ENCODE results near the gene SCOC. TPM values are rescaled to one million over a fixed set of nuclear protein-coding genes. Genes with fewer than 3 reads are reported as not detected.

SCOC gene
- total RNA-seq, 2 experiments from 2014 or later: 45.7 to 46.2 TPM

DNA sequence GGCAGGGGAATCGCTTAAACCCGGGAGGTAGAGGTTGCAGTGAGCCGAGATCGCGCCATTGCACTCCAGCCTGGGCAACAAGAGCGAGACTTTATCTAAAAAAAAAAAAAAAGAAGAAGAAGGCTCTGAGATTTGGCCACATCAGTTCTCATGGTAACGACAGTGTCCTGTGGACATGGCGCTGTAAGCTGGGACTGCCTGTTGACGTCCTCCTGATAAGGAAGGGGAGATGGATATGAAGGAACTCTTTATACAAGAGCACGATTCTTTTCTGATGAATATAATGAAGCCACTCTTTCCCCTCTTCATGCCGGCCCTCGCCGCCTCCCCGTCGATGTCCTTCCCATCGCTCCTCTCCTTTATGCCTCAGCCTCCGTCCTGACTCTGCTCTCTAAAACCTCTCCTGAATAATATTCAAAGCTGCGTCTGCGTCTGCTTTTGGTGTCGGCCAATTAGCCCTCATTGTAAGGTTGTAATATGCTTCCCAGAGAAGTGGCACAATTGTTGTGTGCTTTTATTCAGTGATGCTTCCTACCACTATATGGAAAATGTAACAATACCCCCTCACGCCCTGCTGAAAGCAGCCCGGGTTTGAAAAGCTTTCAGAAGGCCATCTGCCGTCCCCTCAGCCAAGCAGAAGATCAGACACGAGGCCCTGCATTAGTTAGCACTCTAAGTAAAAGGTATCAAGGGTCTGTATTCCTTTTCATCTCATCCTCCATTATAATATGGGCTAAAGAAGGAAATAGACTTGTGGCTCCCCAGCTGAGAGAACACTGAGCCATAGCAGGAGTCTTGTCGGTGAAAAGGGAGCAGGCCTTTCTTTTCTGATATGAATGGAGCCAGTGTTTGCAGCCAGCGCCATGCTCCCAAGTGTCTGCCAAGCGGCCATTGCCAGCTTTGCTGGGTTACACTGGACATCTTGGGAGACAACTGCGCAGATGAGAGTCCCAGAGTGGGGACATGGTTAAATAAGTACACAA lies 22.1 kb upstream of the SCOC start:
- Mint-ChIP-seq H3K27ac (no peak overlapping the region), H3K9me3 (no peaks in the 10 kb centered on the region), H3K4me3 (no peak overlapping the region), H3K27me3 (no peaks in the 10 kb centered on the region), H3K4me1 (peaks cover 11% of the 10 kb centered on the region), H3K36me3 (no peaks in the 10 kb centered on the region)
- DNase-seq: no peak

DNA sequence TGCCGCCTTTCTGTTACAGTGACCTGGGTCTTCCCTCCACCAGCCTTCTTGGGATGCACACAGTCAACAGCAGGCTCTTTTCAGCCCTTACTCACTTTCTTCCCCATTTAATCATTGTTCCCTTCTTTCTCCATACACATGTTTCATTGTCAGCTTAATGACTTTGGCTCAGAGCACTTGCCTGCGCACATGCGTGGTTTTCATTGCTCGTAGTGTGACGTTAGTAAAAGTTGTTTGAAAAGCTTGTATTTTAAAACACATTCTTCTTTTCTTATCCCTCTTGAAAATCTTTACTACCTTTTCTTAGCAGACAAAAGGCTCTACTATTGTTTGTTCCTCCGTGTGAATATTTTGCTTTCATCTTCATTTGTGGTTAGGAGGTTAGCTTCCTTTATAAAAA lies 19.7 kb upstream of the SCOC start:
- no peaks in the 10 kb centered on the region for H3K36me3 Mint-ChIP-seq
- no peaks in the 10 kb centered on the region for H3K9me3 Mint-ChIP-seq
- H3K27me3 Mint-ChIP-seq: no peaks in the 10 kb centered on the region
- H3K4me1 Mint-ChIP-seq: peaks cover 11% of the 10 kb centered on the region
- DNase-seq: no peak
- H3K27ac Mint-ChIP-seq: no peak overlapping the region
- H3K4me3 Mint-ChIP-seq: no peak overlapping the region

DNA sequence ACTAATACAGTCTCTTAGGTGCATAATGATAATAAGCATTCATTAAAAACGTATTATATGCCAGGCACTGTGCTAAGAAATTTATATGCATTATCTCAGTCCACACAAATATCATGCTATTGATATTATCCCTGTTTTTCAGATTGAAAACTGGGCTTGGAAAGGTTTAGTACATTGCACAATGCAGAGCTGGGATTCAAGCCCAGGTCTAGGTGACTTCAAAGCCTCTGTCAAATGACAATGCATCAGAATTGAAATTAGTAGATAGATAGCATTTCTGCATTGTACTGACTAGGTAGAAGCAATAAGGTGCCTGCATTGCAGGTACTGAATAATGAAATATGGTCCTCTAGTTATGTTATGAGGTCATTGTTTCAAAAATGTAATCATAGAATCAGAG lies 18.2 kb upstream of the SCOC start:
- Mint-ChIP-seq H3K27ac (no peak overlapping the region), H3K9me3 (no peaks in the 10 kb centered on the region), H3K36me3 (no peaks in the 10 kb centered on the region), H3K4me3 (no peak overlapping the region), H3K4me1 (peaks cover 16% of the 10 kb centered on the region), H3K27me3 (no peaks in the 10 kb centered on the region)
- no peak for DNase-seq

DNA sequence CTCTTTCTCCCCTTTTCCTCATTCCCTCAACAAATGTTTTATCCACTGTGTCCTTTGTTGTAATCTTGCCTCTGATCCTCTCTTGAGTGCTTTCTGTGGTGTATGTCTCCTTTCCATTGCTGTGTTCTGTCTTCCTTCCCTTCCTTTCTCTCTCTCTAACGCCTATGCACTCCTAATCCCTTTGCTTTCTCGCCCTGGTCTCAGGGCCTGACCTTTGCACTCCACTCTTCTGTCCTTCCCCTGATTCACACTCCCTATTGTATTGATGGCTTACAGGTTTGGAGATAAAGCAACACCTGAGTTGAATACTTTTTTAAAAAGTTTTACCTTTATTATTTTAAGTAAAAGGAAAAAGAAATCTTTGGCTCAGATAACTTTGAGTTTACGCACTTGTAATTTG lies 15.6 kb upstream of the SCOC start:
- Mint-ChIP-seq H3K4me1 (peaks cover 16% of the 10 kb centered on the region), H3K9me3 (no peaks in the 10 kb centered on the region), H3K4me3 (no peak overlapping the region), H3K27ac (no peak overlapping the region), H3K36me3 (no peaks in the 10 kb centered on the region), H3K27me3 (no peaks in the 10 kb centered on the region)
- DNase-seq: no peak

DNA sequence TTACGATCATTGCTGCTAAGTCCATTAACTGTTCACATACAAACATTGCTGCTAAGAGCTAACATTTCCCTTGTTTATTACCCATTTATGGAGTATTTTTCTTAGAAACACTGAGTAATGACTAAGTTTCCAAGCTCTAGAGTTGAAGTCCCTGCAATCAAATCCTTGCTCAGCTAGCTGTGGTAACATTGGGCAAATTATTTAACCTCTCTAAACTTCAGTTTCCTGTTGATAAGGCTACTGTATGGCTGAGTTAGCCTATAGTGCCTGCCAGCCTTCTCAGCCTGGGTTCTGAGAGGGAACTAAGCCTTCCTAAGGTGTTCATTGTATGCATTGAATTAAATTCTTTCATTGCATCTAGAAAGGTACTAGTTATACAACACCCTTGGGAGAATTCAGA lies 15.2 kb upstream of the SCOC start:
- Mint-ChIP-seq H3K27ac (no peak overlapping the region), H3K4me3 (no peak overlapping the region), H3K4me1 (peaks cover 16% of the 10 kb centered on the region), H3K27me3 (no peaks in the 10 kb centered on the region), H3K9me3 (no peaks in the 10 kb centered on the region), H3K36me3 (no peaks in the 10 kb centered on the region)
- no peak for DNase-seq

DNA sequence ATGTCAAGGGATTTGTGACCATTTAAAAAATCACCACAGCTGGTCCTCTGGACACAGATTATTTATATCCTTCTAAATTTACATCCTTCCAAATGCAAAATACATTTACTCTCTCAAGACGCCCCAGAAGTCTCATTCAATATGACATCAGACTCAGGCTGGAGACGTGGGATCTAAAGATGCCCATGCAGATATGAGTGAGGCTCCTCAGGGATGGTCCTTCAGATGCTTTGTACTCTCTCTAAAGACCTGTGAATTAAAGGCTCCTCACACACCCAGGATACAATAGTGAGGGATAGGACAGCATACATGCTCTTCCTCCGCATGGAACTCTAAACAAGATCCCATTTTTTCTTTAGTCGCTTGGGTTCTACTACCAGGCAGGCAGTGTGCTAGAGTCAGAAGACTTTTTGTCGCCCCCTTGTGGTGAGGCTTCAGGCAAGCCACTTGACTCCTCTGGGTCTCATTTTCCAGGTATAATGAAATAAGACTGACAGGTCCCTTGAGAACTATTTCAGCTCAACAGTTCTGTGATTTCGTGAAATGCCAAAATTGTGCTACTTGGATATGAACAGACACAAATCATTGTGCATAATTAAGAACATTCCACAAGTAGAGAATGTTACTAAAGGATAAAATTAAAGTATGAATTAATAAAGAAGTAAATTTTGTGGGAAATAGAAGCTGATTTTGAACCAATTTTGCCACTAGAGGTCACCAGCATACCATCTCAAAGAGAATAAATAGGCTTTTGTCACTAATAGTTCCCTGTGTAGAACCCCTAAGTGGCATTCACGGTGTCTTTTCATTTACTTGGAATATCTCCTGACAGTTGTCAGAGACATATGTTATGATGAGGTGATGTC lies 13.7 kb upstream of the SCOC start:
- Mint-ChIP-seq H3K9me3 (no peaks in the 10 kb centered on the region), H3K27me3 (no peaks in the 10 kb centered on the region), H3K36me3 (no peaks in the 10 kb centered on the region), H3K4me3 (no peak overlapping the region), H3K27ac (no peak overlapping the region), H3K4me1 (peaks cover 5% of the 10 kb centered on the region)
- peak; percentile 67 for DNase-seq

DNA sequence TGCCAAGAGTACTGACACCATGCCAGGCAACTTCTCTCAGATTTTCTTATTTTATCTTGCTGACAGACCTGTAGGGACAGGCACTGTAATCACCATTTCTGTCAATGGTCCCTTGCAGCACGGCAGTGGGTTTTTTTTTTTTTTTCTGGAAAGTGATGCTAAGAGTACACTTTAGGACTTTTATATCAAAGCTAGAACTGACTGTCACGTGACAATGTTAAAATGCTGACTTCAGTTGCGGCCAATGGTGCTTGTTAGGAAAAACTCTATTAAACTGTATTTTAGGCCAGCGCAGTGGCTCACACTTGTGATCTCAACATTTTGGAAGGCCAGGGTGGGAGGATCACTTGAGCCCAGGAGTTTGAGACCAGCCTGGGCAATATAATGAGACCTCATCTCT lies 12.3 kb upstream of the SCOC start:
- no peaks in the 10 kb centered on the region for H3K9me3 Mint-ChIP-seq
- H3K27ac Mint-ChIP-seq: no peak overlapping the region
- H3K36me3 Mint-ChIP-seq: no peaks in the 10 kb centered on the region
- DNase-seq: no peak
- H3K4me1 Mint-ChIP-seq: peaks cover 5% of the 10 kb centered on the region
- no peak overlapping the region for H3K4me3 Mint-ChIP-seq
- no peaks in the 10 kb centered on the region for H3K27me3 Mint-ChIP-seq

DNA sequence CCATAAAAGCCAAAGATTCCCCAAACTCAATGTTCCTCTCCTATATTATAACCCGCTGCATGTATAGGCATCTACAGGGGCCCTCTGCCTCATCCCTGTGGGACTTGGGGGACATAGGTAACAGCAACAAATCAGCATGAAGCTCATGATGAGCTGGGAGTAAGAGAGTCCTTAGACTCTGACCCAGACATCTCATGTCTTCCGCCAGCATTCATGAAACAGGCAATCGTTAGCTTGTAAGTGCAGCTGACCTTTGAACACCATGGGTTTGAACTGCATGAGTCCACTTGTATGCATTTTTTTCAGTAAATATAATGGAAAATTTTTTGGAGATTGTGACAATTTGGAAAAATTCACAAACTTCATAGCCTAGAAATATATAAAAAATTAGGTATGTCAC lies 10.4 kb upstream of the SCOC start:
- Mint-ChIP-seq H3K36me3 (no peaks in the 10 kb centered on the region), H3K4me1 (peaks cover 5% of the 10 kb centered on the region), H3K27ac (no peak overlapping the region), H3K27me3 (no peaks in the 10 kb centered on the region), H3K9me3 (no peaks in the 10 kb centered on the region), H3K4me3 (no peak overlapping the region)
- no peak for DNase-seq

DNA sequence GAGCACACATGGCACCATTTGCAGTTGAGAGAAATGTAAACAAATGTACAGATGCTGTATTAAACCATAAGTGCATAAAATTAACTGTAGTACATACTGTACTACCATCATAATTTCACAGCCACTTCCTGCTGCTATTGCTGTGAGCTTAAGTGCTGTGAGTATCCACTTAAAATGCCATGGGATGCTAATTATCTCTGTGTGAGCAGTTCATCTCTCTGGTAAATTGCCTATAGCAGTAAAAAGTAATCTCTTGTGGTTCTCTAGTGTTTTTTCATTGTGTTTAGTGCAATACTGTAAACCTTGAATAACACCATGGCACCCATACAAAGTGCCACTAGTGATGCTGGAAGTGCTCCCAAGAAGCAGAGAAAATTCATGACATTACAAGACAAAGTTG lies 9.9 kb upstream of the SCOC start:
- peaks cover 5% of the 10 kb centered on the region for H3K4me1 Mint-ChIP-seq
- no peak overlapping the region for H3K4me3 Mint-ChIP-seq
- H3K27me3 Mint-ChIP-seq: no peaks in the 10 kb centered on the region
- no peak for DNase-seq
- H3K9me3 Mint-ChIP-seq: no peaks in the 10 kb centered on the region
- no peak overlapping the region for H3K27ac Mint-ChIP-seq
- H3K36me3 Mint-ChIP-seq: no peaks in the 10 kb centered on the region

DNA sequence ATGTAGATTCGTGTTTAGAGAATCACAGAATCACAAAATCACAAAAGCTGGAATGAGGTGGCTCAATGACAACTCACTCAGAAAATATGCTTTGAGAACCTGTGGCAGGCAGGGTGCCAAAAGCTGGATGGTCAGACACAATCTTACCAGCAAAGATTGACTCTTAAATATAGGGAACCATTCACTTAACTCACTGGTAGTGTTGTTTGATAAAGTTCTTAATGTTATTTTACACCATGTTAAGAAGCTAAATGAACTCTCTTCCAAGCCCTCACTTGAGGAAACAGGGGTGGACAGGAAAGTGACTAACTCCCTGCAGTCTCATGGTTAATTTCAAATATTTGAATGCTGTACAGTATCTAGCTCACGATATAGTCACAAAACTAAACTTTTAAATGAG lies 5.7 kb upstream of the SCOC start:
- H3K27me3 Mint-ChIP-seq: no peaks in the 10 kb centered on the region
- H3K27ac Mint-ChIP-seq: no peak overlapping the region
- H3K9me3 Mint-ChIP-seq: no peaks in the 10 kb centered on the region
- no peak for DNase-seq
- H3K4me3 Mint-ChIP-seq: no peak overlapping the region
- no peaks in the 10 kb centered on the region for H3K36me3 Mint-ChIP-seq
- no peaks in the 10 kb centered on the region for H3K4me1 Mint-ChIP-seq

DNA sequence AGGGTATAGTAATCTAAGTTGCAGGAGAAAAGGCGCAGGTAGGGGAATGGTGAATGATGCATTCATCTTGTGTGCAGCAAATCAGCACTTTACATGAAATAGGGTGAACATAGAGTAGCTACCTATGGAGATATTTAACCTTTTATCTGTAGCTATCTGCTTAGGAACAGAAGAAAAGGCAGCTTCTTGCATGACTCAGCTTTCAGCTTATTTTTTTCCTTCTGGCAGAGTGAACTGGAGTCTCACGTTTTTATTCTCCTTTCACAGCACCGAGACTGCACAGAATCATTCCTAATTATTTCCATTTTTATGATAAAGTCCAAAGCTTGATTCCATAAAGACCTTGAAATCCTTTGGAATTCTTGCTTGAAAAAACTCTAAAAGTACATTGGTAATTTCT lies 4.8 kb upstream of the SCOC start:
- no peak overlapping the region for H3K4me3 Mint-ChIP-seq
- no peaks in the 10 kb centered on the region for H3K36me3 Mint-ChIP-seq
- DNase-seq: no peak
- no peaks in the 10 kb centered on the region for H3K9me3 Mint-ChIP-seq
- H3K27me3 Mint-ChIP-seq: no peaks in the 10 kb centered on the region
- H3K4me1 Mint-ChIP-seq: no peaks in the 10 kb centered on the region
- H3K27ac Mint-ChIP-seq: no peak overlapping the region

DNA sequence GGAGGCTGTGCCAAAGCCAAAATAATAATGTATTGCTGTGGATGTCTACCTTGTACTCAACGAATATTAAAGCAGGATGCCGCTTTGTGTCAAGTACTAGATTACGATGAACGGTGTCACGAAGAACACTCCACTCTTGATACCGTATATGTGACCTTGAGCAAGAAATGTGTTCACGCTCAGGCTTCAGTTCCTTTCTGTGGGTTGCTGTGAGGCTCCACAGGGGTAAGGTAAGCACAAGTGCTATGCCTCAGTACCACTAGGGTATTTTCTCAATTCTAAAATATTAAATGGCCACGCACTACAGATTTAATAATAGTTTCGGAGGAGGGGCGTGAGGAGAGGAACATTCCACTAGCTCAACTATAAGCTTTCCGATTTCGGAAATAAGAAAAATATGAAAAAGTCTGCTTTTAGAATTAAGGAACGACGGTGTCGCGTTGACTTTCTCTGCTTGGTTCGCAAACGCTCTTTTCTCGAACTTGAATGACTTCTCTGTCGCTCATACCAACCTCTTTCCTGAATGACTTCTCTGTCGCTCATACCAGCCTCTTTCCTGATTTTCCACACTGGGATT lies 607 bp upstream of the SCOC start:
- Mint-ChIP-seq H3K4me3 (no peak overlapping the region), H3K27me3 (no peaks in the 10 kb centered on the region), H3K27ac (no peak overlapping the region), H3K9me3 (no peaks in the 10 kb centered on the region), H3K36me3 (peaks cover 4% of the 10 kb centered on the region), H3K4me1 (peaks cover 25% of the 10 kb centered on the region)
- peak; percentile 14 for DNase-seq

DNA sequence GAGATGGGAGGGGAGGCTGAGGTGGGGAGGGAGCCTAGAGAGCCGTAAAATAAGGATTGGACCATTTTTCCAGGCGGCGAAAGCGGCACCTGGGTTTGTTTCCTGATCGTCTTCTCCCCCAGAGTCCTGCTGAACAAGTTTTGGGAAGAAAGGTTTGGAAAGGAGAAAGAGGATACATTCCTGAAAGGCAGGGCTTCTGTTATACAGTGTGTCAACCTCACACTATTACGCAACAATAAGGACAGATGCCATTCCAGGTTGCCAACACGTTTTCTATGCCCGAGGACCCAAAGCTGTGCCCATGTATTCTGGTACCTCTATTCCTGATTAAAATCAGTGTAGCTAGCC lies 658 bp downstream of the SCOC start:
- Mint-ChIP-seq H3K27ac (peak overlapping the region; percentile 68), H3K27me3 (no peaks in the 10 kb centered on the region), H3K4me1 (peaks cover 25% of the 10 kb centered on the region), H3K9me3 (no peaks in the 10 kb centered on the region), H3K4me3 (no peak overlapping the region), H3K36me3 (peaks cover 4% of the 10 kb centered on the region)
- DNase-seq: no peak

DNA sequence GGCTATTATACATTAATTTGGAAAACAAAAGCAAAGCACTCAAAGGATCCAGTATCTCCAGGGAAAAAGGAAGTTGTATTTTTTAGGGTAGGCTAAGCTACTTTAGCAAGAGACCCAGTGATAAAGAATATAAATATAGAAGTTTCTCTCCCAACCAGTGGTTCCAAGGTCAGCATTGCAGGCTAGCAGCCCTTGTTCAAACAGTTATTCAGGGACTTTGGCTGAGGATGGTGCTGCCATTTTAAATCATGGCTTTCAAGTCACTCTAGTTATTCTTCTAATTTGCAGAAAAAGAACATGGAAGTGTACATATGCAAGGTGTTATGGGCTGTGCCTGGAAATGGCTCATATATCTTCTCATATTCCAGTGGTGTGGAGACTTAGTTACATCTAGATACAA lies 9.3 kb downstream of the SCOC start:
- no peaks in the 10 kb centered on the region for H3K9me3 Mint-ChIP-seq
- DNase-seq: no peak
- H3K4me1 Mint-ChIP-seq: peaks cover under 1% of the 10 kb centered on the region
- peaks cover 10% of the 10 kb centered on the region for H3K36me3 Mint-ChIP-seq
- H3K27ac Mint-ChIP-seq: no peak overlapping the region
- no peaks in the 10 kb centered on the region for H3K27me3 Mint-ChIP-seq
- H3K4me3 Mint-ChIP-seq: no peak overlapping the region

DNA sequence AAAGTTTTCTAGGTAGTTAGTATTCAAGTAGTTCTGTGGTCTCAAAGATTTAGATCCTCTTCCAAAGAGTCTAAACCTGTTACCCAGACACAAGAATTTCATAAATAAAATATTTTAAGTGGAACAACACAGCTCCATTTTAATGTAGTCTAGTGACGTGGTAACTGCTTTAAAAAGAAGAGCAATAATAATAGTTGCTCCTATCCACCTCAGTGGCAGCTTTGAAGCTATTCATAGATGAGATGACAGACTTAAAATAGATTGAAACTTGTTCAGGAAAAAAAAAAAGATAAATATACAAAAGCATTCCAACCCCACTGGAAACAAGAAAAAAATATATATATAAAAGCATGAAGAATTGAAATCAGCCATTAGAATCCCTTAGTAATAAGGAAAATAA lies 14.6 kb downstream of the SCOC start:
- Mint-ChIP-seq H3K27ac (no peak overlapping the region), H3K36me3 (peaks cover 3% of the 10 kb centered on the region), H3K4me3 (no peak overlapping the region), H3K9me3 (no peaks in the 10 kb centered on the region), H3K4me1 (no peaks in the 10 kb centered on the region), H3K27me3 (no peaks in the 10 kb centered on the region)
- DNase-seq: no peak

All from activated naive CD8-positive, alpha-beta T cell treated with anti-CD3 and anti-CD28 coated beads for 36 hours (primary cell).